Ovary (tissue), 9 donors: Measurements from ENCODE around the gene TLX2. TPM values are rescaled to one million over a fixed set of nuclear protein-coding genes. Genes with fewer than 3 reads are reported as not detected.

Experiments
- DNase-seq, 5 donors: peaks; one replicate each; pipeline ENCODE4 v3.0.0-alpha.2; 2019 to 2020
- H3K27ac ChIP-seq, 2 donors: fragments of 200-600 bp; one replicate each; pipeline versions ENCODE4 v1.5.1 to v1.8.0; 2019 to 2022
- H3K27me3 ChIP-seq: fragments of 200-600 bp; one replicate; pipeline ENCODE4 v1.8.0; 2022
- H3K36me3 ChIP-seq: fragments of 200-600 bp; sonication (generic); one replicate; pipeline ENCODE4 v1.5.1; 2019
- H3K4me1 ChIP-seq: one replicate; pipeline ENCODE4 v1.8.1; 2013; ENCODE audit warnings: mild to moderate bottlenecking, moderate library complexity; ENCODE audit not compliant: insufficient read depth
- H3K4me3 ChIP-seq: fragments of 200-600 bp; sonication (generic); one replicate; pipeline ENCODE4 v1.5.1; 2017
- H3K9me3 ChIP-seq, 2 donors: fragments of 200-600 bp in 1 of 2; sonication (generic) in 1 of 2; one replicate each; pipeline versions ENCODE4 v1.5.1 to v1.8.1; 2013 to 2019; ENCODE audit warnings: mild to moderate bottlenecking in 1 of 2, moderate library complexity in 1 of 2
- CTCF ChIP-seq, 3 donors: fragments of 450-650 bp in 2 of 3; fragments of 200-600 bp in 1 of 3; IDR thresholded peaks; one replicate each; pipeline versions ENCODE4 v1.5.1 to v1.8.0; 2016 to 2022; ENCODE audit warnings: antibody characterized with exemption in 3 of 3, mild to moderate bottlenecking in 1 of 3
- EP300 ChIP-seq: sonication (generic); formaldehyde crosslinking; IDR thresholded peaks from one replicate; pipeline ENCODE4 v1.6.1; 2017; ENCODE audit warnings: antibody characterized with exemption
- POLR2A ChIP-seq: fragments of 450-650 bp; IDR thresholded peaks from one replicate; pipeline ENCODE4 v1.6.1; 2017; ENCODE audit warnings: antibody characterized with exemption, mild to moderate bottlenecking, moderate library complexity
- WGBS, 3 donors: extraction: QIAGEN DNeasy Blood & Tissue Kit in 1 of 3; methylation state at CpG; one replicate each; pipeline versions ENCODE4 v1.1.5 to v1.1.7; 2013 to 2017; 5-methylcytosine and 5-hydroxymethylcytosine counted together
- intact Hi-C, 4 donors: fragments of 100-400 bp; cut with DNase I; formaldehyde crosslinking; loops; one replicate each; pipeline versions ENCODE4 v1.11.0 to v1.15.1; 2022 to 2023
- polyA plus RNA-seq, 2 donors: library from polyadenylated mRNA; stranded (reverse); fragments of 200-250 nt in 1 of 2; fragments of 350-450 nt in 1 of 2; fragmentation: Illumina TruSeq in 1 of 2; extraction: RNeasy Lipid Tissue Mini Kit (QIAGEN cat#74804) in 1 of 2; gene quantifications; one replicate each; pipeline ENCODE4 v1.2.3, GENCODE V29; 2013 to 2014
- total RNA-seq, 7 donors: library from RNA; depleted of rRNA in 2 of 7; stranded (reverse); fragments of >200 nt in 2 of 7; fragmentation: NEBNext Ultra II Directional in 3 of 7; extraction: Animal tissue kit (Norgen Biotek cat#: 25700) in 3 of 7; gene quantifications; one replicate each; pipeline versions ENCODE4 v1.1.0 to v1.2.4, GENCODE V29; 2016 to 2023
- donor health status: DM: no; HTN: no; CAD: no; lungs with moderate emphysema.
- donor health status: DM: no; HTN: no; CAD: no.
- donor health status: Bipolar disorder and iron deficiency.
- donor health status: DM: yes; HTN: yes; CAD: no.
- donor health status: DM: no; HTN: no; CAD: no.
- donor health status: DM: yes; HTN: yes; CAD: no.

Gene TLX2
- total and polyA plus RNA-seq, 9 donors = not detected

- Histone ChIP-seq H3K27me3 (no peaks in the 10 kb centered on the region), H3K9me3 (no peaks in the 10 kb centered on the region), H3K36me3 (no peaks in the 10 kb centered on the region), H3K4me1 (peaks cover 7% of the 10 kb centered on the region), H3K27ac (no peak overlapping the region), H3K4me3 (no peak overlapping the region)
- intact Hi-C loops = loop anchor here in 1 of 4 donors (5.0 kb wide), 1 partner anchor 52 kb away; the partner anchor contains the start of genes CCDC142 and TTC31
- 76 to 84% (median 80%) methylated on average over 12 of the region's 12 CpGs for WGBS, 3 donors
- TF ChIP-seq EP300 = no peak
- TF ChIP-seq CTCF (IDR thresholded peaks at IDR 0.05) = no peak
- TF ChIP-seq POLR2A = no peak
- no peak for DNase-seq
These were observed 20.2 kb downstream of the TLX2 start for GRCh38 chr2:74534411-74534810.

- Histone ChIP-seq H3K36me3 (no peaks in the 10 kb centered on the region), H3K4me3 (no peak overlapping the region), H3K27me3 (no peaks in the 10 kb centered on the region), H3K27ac (no peak overlapping the region), H3K4me1 (peaks cover 5% of the 10 kb centered on the region), H3K9me3 (no peaks in the 10 kb centered on the region)
- no peak for TF ChIP-seq CTCF (IDR thresholded peaks at IDR 0.05)
- TF ChIP-seq EP300 = no peak
- TF ChIP-seq POLR2A = no peak
- 81 to 90% (median 90%) methylated on average over 10 of the region's 10 CpGs for WGBS, 3 donors
- DNase-seq = no peak
- intact Hi-C loops = no loop called here
These were observed 21.3 kb downstream of the TLX2 start for GRCh38 chr2:74535440-74535965.

GRCh38 chr2:74536166-74536950 lies 22.1 kb downstream of the TLX2 start:
- Histone ChIP-seq H3K4me1 (no peaks in the 10 kb centered on the region), H3K36me3 (no peaks in the 10 kb centered on the region), H3K27ac (no peak overlapping the region), H3K9me3 (no peaks in the 10 kb centered on the region), H3K4me3 (no peak overlapping the region), H3K27me3 (no peaks in the 10 kb centered on the region)
- DNase-seq = no peak
- no peak for TF ChIP-seq EP300
- no peak for TF ChIP-seq CTCF (IDR thresholded peaks at IDR 0.05)
- TF ChIP-seq POLR2A = no peak
- WGBS, 3 donors = 82 to 88% (median 83%) methylated on average over 23 of the region's 23 CpGs
- intact Hi-C loops = no loop called here

- WGBS, 3 donors = 68 to 78% (median 74%) methylated on average over 4 of the region's 4 CpGs
- Histone ChIP-seq H3K9me3 (no peaks in the 10 kb centered on the region), H3K4me1 (no peaks in the 10 kb centered on the region), H3K27ac (no peak overlapping the region), H3K36me3 (no peaks in the 10 kb centered on the region), H3K4me3 (no peak overlapping the region), H3K27me3 (no peaks in the 10 kb centered on the region)
- intact Hi-C loops = no loop called here
- TF ChIP-seq POLR2A (no peak), EP300 (no peak), CTCF (IDR thresholded peaks at IDR 0.05) (no peak)
- DNase-seq = no peak
These were observed 22.9 kb downstream of the TLX2 start for GRCh38 chr2:74537140-74537539.
